HG03060 (cell line): ENCODE results near the gene PRKRIP1.
"Not testable (repeated sequence)": the region's sequence is repeated elsewhere in the genome, so short reads cannot be mapped to it uniquely, and the experiment has no call there.

ENCODE experiments used
- ATAC-seq: cut with Tn5 transposase; IDR thresholded peaks from one replicate; pipeline ENCODE4 v1.9.1; 2021; ENCODE audit warnings: low read depth, moderate number of reproducible peaks; ENCODE audit not compliant: unreplicated experiment

The PRKRIP1 gene

DNA sequence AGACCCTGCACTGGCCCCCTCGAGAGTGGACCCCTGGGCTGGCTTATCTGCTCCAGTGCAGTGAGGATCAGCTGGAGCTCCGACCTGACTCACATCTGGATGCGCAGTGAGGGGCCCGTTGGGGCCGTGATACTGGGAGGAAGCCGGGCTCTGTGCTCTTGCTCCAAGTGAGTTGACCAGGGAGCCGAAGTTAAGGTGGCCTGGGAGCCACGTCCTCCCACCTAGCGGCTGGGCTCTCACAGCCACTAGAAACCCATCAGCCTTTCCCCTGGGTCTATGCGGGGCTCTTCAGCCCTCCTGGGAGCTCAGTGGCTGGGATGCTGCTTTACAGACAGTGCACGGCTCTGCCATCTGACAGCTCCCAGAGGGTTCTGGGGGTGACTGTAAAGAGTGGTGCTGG lies 59.4 kb downstream of the PRKRIP1 start:
- ATAC-seq: no peak

DNA sequence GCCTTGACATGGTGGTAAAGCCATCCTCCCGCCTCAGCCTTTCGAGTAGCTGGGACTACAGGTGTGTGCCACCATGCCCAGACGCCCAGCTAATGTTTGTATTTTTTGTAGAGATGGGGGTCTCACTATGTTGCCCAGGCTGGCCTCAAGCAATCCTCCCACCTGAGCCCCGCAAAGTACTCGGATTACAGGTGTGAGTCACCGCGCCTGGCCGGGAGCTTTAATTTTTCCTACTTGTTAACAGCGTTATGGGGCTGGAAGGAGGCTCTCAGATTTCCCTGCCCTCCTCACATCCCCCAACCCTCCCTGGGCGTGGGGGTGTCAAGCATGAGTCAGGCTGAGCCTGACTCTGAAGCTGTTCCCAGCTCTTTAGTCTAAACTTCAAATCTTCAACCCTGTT lies 60.2 kb downstream of the PRKRIP1 start:
- ATAC-seq: no peak

DNA sequence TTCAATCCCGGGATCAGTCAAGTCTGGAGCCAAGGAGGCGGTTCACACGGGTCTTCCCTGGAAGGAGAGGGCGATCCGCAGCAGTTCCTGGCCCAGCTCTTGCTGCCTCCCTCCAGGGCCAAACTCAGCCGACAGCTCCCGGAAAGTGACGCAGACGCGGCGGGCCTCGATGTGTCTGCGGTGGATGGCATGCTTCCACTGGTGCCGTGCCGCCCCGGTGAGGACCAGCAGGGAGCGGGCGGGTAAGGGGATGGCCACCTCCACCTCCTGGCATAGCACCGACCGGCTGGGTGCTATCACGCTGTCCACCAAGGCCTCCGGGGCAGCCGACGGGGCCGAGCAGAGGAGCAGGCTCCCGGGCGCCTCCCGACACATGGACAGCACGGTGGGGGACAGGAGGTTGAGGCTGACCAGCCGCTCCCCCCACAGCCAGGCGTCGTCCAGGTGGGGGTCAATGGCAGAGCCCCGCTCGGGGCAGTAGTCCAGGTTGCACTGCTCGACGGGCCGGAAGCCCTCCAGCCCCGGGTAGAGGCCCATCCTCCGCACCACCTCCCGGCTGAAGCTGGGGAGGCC lies 61.3 kb downstream of the PRKRIP1 start:
- no peak for ATAC-seq

DNA sequence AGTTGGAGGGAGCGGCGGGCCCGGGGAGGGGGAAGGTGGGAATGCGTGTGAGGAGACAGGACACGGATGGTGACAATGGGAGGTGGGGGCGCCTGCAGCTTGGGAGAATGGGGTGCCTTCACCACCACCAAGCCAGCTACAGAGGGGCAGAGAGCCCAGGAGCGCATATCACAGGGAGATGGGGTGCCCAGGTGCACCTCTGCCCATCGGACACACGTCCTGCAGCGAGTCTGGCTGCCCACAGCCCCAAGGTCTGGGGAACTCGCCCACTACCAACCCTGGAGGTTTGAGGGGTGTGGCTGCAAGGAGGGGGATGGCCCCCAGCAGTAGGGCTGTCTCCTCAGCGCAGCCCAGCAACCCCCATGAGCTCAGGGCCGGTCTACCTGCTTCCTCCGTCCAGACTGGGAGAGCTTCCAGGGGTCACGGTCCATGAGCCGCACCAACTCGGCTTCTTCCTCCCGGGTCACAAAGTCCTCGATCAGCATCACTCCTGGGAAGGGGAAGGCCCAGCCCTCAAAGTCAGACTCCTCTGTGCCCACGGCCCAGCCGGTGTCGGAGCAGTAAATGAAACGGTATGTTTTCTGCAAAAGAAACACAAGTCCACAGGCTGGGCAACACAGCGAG lies 63.2 kb downstream of the PRKRIP1 start:
- no peak for ATAC-seq

DNA sequence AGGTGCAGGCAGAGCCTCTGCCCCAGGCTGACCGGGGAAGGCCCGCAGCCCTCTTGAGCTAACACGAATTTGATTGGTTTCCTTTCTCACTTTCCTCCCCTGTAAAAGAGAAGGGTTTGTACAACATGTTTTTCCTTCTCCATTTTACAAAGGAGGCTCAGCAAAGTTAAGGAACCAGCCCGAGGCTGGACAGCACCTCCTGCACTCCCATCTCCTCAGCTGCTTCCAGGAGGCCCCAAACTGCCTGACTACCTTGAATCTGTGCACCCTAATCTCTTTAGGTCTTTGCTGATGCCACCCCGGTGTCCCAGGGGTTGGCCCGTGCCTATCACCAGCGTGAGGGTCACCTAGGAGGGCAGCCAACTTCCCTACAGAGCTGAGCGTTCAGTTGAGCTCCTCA lies 64.3 kb downstream of the PRKRIP1 start:
- ATAC-seq: no peak

DNA sequence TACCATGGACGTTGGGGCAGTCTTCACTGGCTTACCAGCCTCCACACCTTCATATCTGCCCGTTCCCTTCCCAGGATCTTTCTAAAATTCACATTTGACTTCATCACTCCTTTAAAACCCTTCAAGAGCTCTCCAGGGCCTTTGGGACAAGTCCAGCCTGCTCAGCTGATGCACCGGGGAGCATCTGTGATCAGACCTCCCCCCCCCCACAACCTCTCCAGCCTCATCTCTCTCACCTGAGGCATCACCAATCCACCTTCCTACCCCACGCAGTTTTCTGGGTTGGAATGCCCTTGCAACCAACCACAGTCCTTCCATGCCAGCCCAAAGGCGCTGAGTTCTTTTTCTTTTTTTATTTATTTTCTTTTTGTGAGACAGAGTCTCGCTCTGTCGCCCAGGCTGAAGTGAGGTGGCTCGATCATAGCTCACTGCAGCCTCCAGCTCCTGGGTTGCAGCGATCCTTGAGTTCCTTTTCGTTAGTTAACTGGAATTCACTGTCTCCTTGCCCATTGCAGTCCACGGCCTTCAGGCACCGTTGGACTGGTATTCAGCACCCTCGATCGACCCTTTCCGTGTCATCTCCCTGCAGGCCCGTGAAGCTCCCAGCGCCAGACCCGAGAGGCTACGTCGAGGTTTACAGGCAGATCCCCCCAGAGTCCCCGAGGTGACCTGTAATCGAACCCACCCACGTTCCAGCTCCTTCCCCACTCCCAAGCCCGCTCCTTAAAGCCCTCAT lies 67.8 kb downstream of the PRKRIP1 start:
- ATAC-seq: no peak

DNA sequence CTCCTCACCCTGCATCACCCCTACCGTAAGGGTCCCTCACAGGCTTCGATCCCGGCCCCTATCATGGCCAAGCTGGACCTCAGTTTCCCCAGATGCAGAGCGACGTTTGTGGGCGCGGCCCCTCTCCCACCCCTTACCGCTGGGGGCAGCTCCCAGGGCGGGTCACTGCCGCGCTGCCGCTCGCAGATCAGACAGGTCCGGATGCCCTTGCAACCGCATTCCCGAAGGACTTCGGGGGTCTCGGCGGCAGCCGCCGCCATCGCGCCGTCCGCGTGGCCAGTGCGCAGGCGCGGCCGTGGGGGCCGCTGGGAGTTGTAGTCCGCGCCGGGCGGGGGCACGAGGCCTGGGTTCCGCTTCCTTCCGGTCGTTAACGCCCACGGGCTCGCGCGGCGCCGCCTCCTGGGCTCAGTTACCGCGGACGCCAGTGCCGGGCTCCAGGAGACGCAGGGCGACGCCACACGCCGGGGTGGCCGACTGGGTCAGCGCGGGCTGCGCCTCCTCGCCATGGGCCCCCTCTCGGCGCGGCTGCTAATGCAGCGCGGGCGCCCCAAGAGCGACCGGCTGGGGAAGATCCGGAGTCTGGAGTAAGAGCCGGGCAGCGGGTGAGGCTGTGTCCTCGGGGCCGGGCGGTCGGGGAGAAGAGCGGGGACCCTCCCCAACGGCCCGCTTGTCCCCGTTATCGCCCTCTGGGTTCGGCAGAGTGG lies 68.6 kb downstream of the PRKRIP1 start, which contains the start of the genes ALKBH4 and LRWD1:
Gene ALKBH4 (minus strand): TSS at position 287 of the 704 bp plus-strand sequence. CDS start 27 bp downstream, at position 260.
Gene LRWD1 (plus strand): TSS at position 408 of the 704 bp plus-strand sequence. CDS start 97 bp downstream, at position 505.
- ATAC-seq: peak; percentile 58

DNA sequence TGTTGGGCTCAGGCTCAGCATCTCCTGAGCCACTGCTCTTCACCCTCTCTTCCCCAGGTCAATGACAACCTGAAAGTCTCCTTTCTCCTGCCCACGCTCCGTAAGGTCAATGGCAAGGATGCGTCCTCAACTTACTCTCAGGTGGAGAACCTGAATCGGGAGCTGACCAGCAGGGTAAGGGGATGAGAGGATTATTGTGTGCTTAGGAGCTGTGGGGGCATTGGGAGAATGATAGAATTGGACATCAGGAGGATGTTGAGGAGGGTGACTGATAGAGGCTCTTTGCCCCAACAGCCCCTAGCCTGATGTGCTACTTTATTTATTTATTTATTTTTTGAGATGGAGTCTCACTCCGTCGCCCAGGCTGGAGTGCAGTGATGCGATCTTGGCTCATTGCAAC lies 69.9 kb downstream of the PRKRIP1 start:
- no peak for ATAC-seq

DNA sequence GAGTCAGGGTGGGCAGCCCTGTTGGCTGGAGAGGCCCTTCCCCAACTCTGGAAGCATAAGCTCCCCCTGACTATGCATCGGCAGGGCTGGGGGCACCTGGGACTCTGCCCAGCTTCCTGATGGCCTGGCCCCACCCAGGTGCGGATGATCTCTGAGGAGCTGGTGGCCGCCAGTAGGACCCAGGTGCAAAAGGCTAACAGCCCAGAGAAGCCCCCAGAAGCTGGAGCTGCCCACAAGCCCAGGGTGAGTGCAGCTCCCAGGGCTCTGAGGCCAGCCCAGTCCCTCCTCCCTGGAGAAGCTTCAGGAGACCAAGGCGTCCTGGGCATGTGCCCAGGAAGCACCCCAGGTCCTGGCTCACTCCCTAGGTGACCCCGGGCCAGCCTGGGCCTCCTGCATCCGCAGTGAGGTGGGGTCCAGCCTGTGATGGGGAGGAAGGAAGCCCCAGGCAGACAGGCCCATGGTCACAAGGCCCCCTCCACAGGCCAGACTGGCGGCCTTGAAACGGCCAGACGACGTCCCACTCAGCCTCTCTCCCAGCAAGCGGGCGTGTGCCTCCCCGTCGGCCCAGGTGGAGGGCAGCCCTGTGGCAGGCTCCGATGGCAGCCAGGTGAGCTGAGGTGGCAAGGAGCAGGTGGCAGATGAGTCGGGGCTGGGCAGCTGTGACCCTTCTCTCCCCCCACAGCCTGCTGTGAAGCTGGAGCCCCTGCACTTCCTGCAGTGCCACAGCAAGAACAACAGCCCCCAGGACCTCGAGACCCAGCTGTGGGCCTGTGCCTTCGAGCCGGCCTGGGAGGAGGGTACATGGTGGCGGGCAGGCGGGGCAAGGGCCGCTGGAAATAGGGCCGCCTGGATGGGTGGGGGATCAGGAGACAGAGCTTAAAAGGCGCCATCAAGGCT lies 71.7 kb downstream of the PRKRIP1 start:
- ATAC-seq: no peak

DNA sequence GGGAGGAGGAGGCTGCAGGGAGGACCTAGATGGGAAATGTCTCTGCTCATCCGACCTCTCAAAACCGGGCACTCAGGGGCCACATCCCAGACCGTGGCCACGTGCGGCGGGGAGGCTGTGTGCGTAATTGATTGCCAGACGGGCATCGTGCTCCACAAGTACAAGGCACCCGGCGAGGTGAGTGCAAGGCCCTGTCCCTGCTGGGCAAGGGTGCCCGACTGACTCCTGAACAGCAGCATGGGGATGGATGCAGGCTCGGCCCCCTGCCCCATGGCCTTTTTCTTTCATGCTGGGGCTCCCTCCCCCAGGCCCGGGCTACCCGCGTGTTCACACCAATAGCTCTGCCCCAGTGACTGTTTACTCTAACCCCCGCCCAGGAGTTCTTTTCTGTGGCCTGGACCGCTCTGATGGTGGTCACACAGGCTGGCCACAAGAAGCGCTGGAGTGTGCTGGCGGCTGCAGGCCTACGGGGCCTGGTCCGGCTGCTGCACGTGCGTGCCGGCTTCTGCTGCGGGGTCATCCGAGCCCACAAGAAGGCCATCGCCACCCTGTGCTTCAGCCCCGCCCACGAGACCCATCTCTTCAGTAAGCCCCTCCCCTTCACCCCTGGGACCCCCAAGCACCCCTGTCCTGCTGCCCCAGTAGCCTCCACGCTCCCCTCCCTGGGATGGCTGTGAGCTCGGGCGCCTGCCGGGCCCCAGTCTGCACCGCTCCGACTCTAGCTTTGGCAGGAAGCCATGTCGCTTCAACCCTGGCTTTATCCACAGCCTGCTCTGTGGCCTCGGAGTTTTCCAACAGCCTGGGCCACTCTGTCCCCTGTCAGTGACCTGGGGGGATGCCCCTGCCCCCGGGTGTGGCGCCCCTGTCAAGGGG lies 72.6 kb downstream of the PRKRIP1 start:
- ATAC-seq: no peak

DNA sequence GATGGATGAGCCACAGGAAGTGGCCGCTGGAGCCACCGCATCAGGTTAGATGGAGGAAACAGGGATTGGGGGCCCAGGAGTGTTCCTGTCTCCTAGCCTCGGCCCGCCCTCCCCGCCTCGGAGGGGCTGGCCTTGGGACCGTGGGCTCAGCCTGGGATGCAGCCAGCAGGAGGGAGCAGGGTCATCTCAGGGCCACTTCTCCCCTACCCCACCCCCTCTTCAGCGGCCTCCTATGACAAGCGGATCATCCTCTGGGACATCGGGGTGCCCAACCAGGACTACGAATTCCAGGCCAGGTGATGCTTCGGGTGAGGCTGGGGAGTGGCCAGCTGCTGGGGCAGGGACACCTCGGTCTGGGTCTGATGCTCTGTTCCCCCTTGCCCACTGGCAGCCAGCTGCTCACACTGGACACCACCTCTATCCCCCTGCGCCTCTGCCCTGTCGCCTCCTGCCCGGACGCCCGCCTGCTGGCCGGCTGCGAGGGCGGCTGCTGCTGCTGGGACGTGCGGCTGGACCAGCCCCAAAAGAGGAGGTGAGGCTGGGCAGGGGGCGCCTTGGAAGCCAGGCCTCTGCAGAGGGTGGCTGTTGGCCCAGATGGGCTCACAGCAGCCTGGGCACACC lies 73.3 kb downstream of the PRKRIP1 start:
- no peak for ATAC-seq

DNA sequence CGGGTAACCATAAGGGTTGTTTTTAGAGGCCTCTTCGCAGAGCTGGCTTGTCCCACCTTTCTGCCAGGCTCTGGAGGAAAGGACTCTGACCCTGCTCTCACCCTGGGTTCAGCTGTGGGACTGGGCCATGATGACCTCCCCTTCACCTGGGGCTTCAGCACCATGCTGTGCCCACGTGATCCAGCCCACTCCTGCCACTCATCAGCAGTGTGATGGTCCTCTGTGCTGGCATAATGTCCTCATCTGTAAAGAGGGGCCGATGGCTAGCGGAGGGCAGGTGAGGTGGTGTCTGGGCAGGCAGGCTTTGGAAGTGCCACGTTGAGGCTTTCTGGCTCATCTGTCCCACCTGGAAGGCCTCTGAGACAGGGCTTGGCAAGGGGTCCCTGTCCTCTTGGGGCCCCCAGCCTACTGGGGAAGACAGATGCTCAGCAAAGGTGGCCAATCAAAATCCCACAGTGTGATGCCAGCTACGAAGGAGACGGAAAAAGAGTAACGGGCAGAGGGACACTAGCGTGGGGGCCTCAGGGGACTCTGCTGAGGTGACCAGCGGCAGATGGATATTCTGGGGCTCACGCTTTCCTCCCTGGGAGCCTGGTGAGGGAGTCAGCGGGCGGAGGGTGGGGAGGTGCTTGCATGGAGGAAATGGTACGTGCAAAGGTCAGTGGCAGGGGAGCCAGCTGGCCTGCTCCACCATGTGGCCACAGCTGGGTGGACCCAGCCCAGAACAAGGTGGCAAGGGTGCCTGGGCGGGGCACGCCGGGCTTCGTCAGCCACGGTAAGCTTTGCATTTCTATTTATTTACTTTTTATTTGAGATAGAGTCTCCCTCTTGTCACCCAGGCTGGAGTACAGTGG lies 74.0 kb downstream of the PRKRIP1 start:
- no peak for ATAC-seq

DNA sequence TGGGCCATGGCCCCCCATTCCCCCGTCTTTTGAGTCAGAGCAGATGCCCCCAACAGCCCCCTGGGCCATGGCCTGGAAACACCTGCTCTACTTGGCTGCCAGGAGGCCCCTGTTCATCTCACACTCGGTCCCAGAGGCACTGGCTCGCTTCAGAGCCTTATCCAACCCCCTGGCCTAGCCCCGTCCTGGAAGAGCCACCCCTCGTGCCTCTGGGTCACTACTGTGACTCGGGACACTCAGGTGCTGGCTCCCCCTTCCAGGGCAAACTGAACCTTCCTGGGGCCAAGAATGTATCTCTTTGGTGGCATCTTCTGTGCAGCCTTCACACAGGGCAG lies 75.6 kb downstream of the PRKRIP1 start:
- no peak for ATAC-seq

DNA sequence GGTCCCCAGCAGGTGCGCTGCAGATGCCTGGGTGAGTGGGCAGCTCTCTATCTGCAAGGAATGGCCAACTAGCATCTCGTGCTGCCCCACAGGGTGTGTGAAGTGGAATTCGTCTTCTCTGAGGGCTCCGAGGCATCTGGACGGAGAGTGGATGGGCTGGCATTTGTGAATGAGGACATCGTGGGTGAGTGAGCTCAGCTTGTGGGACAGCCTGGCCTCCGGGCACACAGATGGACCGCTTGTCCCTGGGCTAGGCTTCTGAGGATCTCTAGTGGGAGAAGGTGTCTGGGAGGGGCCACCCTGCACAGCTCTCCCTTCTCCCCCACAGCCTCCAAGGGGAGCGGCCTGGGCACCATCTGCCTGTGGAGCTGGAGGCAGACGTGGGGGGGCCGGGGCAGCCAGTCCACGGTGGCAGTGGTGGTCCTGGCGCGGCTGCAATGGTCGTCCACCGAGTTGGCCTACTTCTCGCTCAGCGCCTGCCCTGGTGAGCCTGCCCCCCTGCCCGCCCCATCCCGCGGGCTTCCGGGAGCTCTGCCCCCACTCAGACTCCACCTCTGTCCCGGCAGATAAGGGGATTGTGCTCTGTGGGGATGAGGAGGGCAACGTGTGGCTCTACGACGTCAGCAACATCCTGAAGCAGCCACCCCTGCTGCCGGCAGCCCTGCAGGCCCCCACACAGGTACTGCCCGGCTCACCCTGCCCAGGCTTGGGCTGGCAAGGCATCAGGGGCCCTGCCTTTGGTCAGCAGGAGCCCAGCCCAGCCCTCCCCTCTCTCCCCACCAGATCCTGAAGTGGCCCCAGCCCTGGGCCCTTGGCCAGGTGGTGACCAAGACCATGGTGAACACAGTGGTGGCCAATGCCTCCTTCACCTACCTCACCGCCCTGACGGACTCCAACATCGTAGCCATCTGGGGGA lies 76.2 kb downstream of the PRKRIP1 start:
- no peak for ATAC-seq

DNA sequence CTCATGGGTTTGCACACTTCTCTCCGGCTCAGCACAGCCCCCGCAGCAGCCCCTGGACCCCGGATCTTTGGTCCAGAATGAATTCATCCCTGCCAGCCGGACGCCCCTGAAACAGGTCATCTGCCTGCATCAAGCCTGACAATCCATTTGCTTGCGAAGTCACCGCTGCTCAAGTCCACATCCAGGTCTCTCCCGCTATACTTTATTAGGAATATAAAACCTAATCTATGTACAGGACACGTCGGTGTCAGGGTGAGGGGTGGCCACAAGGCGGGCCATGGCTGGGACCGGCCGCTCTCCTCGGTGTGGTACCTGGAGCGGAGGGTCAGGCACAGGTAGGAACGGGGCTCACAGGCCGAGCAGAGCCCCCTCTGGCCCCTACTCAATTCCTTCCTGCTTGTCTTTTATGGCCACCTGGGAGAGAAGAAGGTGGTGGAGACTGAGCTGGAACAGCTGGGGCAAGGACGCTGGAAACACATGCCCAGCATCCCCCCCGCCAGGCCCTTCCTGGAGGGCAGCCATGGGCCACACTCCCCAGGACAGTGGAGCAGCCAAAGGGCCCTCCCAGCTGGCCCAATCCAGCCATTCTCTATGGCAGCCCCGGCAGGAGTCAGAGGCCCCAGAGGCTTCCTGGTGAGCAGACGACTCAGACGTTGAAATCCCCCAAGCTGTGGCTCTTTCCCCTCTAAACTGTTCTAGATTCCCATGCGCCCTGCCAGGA lies 77.3 kb downstream of the PRKRIP1 start:
- no peak for ATAC-seq

DNA sequence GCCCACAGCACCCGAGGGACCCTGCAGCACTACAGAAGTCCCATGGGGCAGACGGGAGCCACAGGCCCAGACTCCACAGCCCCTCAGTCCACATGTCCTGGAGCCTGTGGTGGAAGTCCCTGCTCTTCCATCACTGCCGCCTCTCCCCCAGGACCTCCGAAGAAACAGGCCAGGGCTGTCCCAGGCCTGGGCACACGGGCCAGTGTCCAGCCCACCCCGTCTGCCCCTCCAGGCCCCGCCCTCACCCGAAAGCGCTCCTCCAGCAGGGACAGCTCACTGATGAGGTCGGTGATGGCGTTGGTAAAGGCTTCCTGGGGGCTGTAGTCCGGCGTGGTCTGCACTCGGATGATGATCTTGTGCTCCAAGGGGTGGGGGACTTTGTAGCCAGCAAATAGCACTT lies 78.0 kb downstream of the PRKRIP1 start:
- ATAC-seq: not testable (repeated sequence)
